CD14-positive monocyte (primary cell): ENCODE measurements around the gene LIN37. TPM values are rescaled to one million over a fixed set of nuclear protein-coding genes. Genes with fewer than 3 reads are reported as not detected.

Experiments used
- DNase-seq, 3 donors: peaks; one replicate each; pipeline ENCODE4 v3.0.0-alpha.2; 2011 to 2022
- H2AFZ ChIP-seq: 2 replicates; pipeline ENCODE4 v1.6.0; 2012; ENCODE audit warnings: mild to moderate bottlenecking, low read depth, low read length, inconsistent platforms; ENCODE audit not compliant: insufficient read depth, poor library complexity, severe bottlenecking
- H3K27ac ChIP-seq, 2 donors: 1 replicate in 1 of 2; 2 replicates in 1 of 2; pipeline ENCODE4 v1.5.1; 2012 to 2013; ENCODE audit warnings: low read length in 2 of 2, control low read depth in 1 of 2, inconsistent platforms in 1 of 2, low read depth in 1 of 2, mild to moderate bottlenecking in 1 of 2
- H3K27me3 ChIP-seq, 2 donors: one replicate each; pipeline versions ENCODE4 v1.6.0 to v1.6.1; 2011 to 2013; ENCODE audit warnings: low read length in 2 of 2; ENCODE audit not compliant: control insufficient read depth in 2 of 2, insufficient read depth in 2 of 2
- H3K36me3 ChIP-seq, 2 donors: replicated peaks in 1 of 2; 1 replicate in 1 of 2; 2 replicates in 1 of 2; pipeline versions ENCODE4 v1.5.1 to v1.6.1; 2012 to 2013; ENCODE audit warnings: low read length in 2 of 2, control low read depth in 1 of 2, inconsistent platforms in 1 of 2, mild to moderate bottlenecking in 1 of 2; ENCODE audit not compliant: insufficient read depth in 2 of 2, control insufficient read depth in 1 of 2
- H3K4me1 ChIP-seq, 2 donors: 1 replicate in 1 of 2; 2 replicates in 1 of 2; pipeline versions ENCODE4 v1.5.1 to v1.6.1; 2012 to 2013; ENCODE audit warnings: low read length in 2 of 2, control low read depth in 1 of 2, inconsistent platforms in 1 of 2, mild to moderate bottlenecking in 1 of 2, moderate library complexity in 1 of 2; ENCODE audit not compliant: insufficient read depth in 2 of 2, control insufficient read depth in 1 of 2
- H3K4me2 ChIP-seq: replicated peaks from 2 replicates; pipeline ENCODE3; 2012; ENCODE audit warnings: low read length, moderate library complexity, mild to moderate bottlenecking; ENCODE audit not compliant: poor library complexity, severe bottlenecking; ENCODE audit errors: extremely low read depth
- H3K4me3 ChIP-seq, 3 experiments: fragments of 200-600 bp in 1 of 3; sonication (generic) in 1 of 3; replicated peaks in 1 of 3; 1 replicate in 2 of 3; 2 replicates in 1 of 3; pipeline ENCODE4 v1.5.1; 2011 to 2013; ENCODE audit warnings: low read length in 3 of 3, mild to moderate bottlenecking in 3 of 3, control low read depth in 2 of 3, low read depth in 2 of 3, inconsistent platforms in 1 of 3, moderate library complexity in 1 of 3
- H3K79me2 ChIP-seq: 2 replicates; pipeline ENCODE4 v1.6.0; 2012; ENCODE audit warnings: mild to moderate bottlenecking, control low read depth, inconsistent platforms, low read length, moderate library complexity; ENCODE audit not compliant: insufficient read depth
- H3K9ac ChIP-seq: 2 replicates; pipeline ENCODE4 v1.6.0; 2017; ENCODE audit warnings: low read length, mild to moderate bottlenecking; ENCODE audit not compliant: insufficient read depth, poor library complexity, severe bottlenecking
- H3K9me3 ChIP-seq, 2 donors: replicated peaks in 1 of 2; 1 replicate in 1 of 2; 2 replicates in 1 of 2; pipeline versions ENCODE4 v1.5.1 to v1.6.1; 2012 to 2013; ENCODE audit warnings: low read length in 2 of 2, control low read depth in 1 of 2; ENCODE audit not compliant: control insufficient read depth in 1 of 2, insufficient read depth in 1 of 2
- H4K20me1 ChIP-seq: 2 replicates; pipeline ENCODE4 v1.6.0; 2012; ENCODE audit warnings: mild to moderate bottlenecking, low read length, control low read depth, moderate library complexity; ENCODE audit not compliant: insufficient read depth
- H3K27ac Mint-ChIP-seq, 7 donors: one replicate each; pipeline ENCODE4 v1.8.0; 2020; ENCODE audit warnings: mild to moderate bottlenecking in 7 of 7, mixed read lengths in 7 of 7, moderate library complexity in 6 of 7, inconsistent platforms in 2 of 7
- H3K27me3 Mint-ChIP-seq, 3 donors: one replicate each; pipeline ENCODE4 v1.8.0; 2021 to 2022; ENCODE audit warnings: low read depth in 3 of 3, mild to moderate bottlenecking in 3 of 3, mixed read lengths in 3 of 3, moderate library complexity in 3 of 3, inconsistent platforms in 1 of 3
- H3K36me3 Mint-ChIP-seq, 2 donors: one replicate each; pipeline ENCODE4 v1.8.0; 2020; ENCODE audit warnings: mixed read lengths in 2 of 2, inconsistent platforms in 1 of 2, mild to moderate bottlenecking in 1 of 2
- H3K4me1 Mint-ChIP-seq: one replicate; pipeline ENCODE4 v1.8.0; 2020; ENCODE audit warnings: mild to moderate bottlenecking, mixed read lengths
- H3K4me3 Mint-ChIP-seq, 2 donors: one replicate each; pipeline ENCODE4 v1.8.0; 2020; ENCODE audit warnings: mild to moderate bottlenecking in 2 of 2, mixed read lengths in 2 of 2, moderate library complexity in 1 of 2
- H3K9me3 Mint-ChIP-seq, 7 donors: one replicate each; pipeline ENCODE4 v1.8.0; 2020 to 2022; ENCODE audit warnings: mixed read lengths in 7 of 7, mild to moderate bottlenecking in 6 of 7, moderate library complexity in 6 of 7, inconsistent platforms in 2 of 7
- WGBS: methylation state at CpG from one replicate; pipeline ENCODE4 v1.1.5; 2013; ENCODE audit warnings: missing lambda C conversion rate; ENCODE audit not compliant: insufficient coverage; 5-methylcytosine and 5-hydroxymethylcytosine counted together
- intact Hi-C, 2 donors: fragments of 100-400 bp; cut with micrococcal nuclease; formaldehyde crosslinking; loops; one replicate each; pipeline versions ENCODE4 v1.15.0 to v1.15.1; 2023
- polyA plus RNA-seq, 3 donors: library from polyadenylated mRNA; depleted of rRNA in 1 of 3; unstranded in 2 of 3; stranded (reverse) in 1 of 3; fragments of 300-500 nt in 2 of 3; fragments of >200 nt in 1 of 3; fragmentation: Illumina TruSeq in 2 of 3; gene quantifications; 1 replicate in 2 of 3; 2 replicates in 1 of 3; pipeline ENCODE4 v1.2.3, GENCODE V29; 2012 to 2021
- TF ChIP-seq, protein P1 (sequence below): fragments of 200-600 bp; IDR thresholded peaks from one replicate; pipeline ENCODE4 v1.8.0; 2022; ENCODE audit warnings: antibody characterized with exemption, mild to moderate bottlenecking

The LIN37 gene
- polyA plus RNA-seq, 3 donors, result 5.6 to 28.6 (median 7.2) TPM

DNA sequence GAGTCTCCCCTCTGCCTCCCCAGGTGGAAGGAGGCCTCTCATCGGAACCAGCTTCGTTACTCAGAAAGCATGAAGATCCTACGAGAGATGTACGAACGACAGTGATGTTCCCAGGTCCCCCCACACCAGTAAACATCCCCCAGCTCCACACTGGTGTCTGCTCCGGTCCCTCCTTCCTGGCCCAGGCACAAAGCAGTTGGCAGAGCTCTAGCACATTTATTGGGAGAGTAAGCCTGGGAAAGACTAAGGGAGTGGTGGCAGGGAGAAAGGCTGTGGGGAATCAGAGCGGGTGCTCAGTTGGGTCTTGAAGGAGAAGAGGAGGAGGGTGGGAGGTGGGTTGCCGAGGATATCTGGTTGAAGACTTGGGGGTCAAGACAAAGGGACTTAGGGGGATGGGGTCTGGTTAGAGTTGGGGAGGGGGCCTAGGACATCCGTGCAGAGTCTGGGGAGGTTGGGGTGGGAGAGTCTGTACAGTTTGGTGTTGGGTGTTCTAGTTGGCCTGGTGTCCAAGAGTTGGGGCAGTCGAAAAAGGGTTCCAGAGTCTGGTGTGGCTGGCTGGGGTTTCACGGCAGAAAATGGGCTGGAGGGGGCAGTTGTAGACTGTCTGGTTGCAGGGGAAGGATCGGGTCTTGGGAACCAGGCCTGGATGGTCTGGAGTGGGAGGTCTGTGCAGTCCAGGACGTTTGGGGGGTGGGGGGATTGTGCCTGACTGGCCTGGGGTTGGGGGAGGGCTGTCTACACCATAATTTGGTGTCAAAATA lies 6.2 kb downstream of the LIN37 start:
- H3K4me1 ChIP-seq, result peaks cover 29 to 45% of the 10 kb centered on the region in 2 donors
- no peak overlapping the region for H2AFZ ChIP-seq
- Mint-ChIP-seq H3K4me1 (peaks cover 37% of the 10 kb centered on the region), H3K27me3 (peaks cover 18 to 32% (median 25%) of the 10 kb centered on the region in 3 donors), H3K27ac (peak overlapping the region in 3 of 7 donors; percentile 39 to 72 (median 44)), H3K4me3 (peak overlapping the region in 1 of 2 donors; percentile 85), H3K9me3 (peaks cover 0 to 8% (median 3%) of the 10 kb centered on the region in 7 donors), H3K36me3 (peaks cover 34 to 39% of the 10 kb centered on the region in 2 donors)
- peaks cover 12% of the 10 kb centered on the region for H4K20me1 ChIP-seq
- H3K27me3 ChIP-seq, result peaks cover 9 to 21% of the 10 kb centered on the region in 2 donors
- no peak overlapping the region for H3K4me2 ChIP-seq
- no peaks in the 10 kb centered on the region for H3K9me3 ChIP-seq
- no peak for DNase-seq
- peaks cover 12% of the 10 kb centered on the region for H3K79me2 ChIP-seq
- peak overlapping the region in 1 of 3 experiments; percentile 100 for H3K4me3 ChIP-seq
- intact Hi-C loops, result loop anchor here in 1 of 2 donors (5.0 to 10.0 kb wide), 2 partner anchors 258 to 360 kb away; partner anchors contain the start of genes ALKBH6, OVOL3, POLR2I and TBCB
- no peak overlapping the region for H3K27ac ChIP-seq
- peaks cover 25 to 30% of the 10 kb centered on the region in 2 donors for H3K36me3 ChIP-seq
- TF ChIP-seq, protein P1, sequence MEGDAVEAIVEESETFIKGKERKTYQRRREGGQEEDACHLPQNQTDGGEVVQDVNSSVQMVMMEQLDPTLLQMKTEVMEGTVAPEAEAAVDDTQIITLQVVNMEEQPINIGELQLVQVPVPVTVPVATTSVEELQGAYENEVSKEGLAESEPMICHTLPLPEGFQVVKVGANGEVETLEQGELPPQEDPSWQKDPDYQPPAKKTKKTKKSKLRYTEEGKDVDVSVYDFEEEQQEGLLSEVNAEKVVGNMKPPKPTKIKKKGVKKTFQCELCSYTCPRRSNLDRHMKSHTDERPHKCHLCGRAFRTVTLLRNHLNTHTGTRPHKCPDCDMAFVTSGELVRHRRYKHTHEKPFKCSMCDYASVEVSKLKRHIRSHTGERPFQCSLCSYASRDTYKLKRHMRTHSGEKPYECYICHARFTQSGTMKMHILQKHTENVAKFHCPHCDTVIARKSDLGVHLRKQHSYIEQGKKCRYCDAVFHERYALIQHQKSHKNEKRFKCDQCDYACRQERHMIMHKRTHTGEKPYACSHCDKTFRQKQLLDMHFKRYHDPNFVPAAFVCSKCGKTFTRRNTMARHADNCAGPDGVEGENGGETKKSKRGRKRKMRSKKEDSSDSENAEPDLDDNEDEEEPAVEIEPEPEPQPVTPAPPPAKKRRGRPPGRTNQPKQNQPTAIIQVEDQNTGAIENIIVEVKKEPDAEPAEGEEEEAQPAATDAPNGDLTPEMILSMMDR, result no peak
- no peak overlapping the region for H3K9ac ChIP-seq
- WGBS, result 93% methylated on average over 7 of the region's 13 CpGs

DNA sequence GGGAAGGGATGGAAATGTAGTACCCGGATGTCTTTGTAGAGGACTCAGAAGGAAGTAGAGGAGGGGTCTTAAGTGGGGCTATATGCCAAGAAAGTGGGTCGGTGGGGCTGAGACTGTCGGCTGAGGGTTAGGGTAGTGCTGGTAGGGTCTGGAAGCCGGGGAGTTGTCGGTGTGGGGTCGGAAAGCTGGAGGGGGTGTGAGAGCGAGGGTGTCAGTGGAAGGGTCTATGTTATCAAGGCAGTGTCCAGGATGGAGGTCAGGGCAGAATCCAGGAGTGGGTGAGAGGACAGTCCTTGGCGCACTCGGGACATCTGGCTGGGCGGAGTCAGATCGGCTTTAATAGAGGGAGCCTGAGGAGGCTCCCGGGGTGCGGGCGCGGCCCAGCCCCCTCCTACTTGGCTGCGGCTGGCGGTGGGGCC lies 6.8 kb downstream of the LIN37 start:
- H3K27me3 Mint-ChIP-seq, result peaks cover 18 to 33% (median 25%) of the 10 kb centered on the region in 3 donors
- Histone ChIP-seq H3K27me3 (peaks cover 9 to 21% of the 10 kb centered on the region in 2 donors), H3K36me3 (peaks cover 26 to 30% of the 10 kb centered on the region in 2 donors), H3K9ac (no peak overlapping the region), H2AFZ (no peak overlapping the region), H3K4me3 (peak overlapping the region in 1 of 3 experiments; percentile 100), H3K4me1 (peaks cover 29 to 41% of the 10 kb centered on the region in 2 donors), H3K9me3 (no peaks in the 10 kb centered on the region), H4K20me1 (peaks cover 12% of the 10 kb centered on the region), H3K79me2 (peaks cover 12% of the 10 kb centered on the region), H3K4me2 (peak overlapping the region; percentile 93), H3K27ac (no peak overlapping the region)
- peak overlapping the region; percentile 47 to 85 for H3K4me3 Mint-ChIP-seq
- H3K36me3 Mint-ChIP-seq, result peaks cover 34 to 42% of the 10 kb centered on the region in 2 donors
- TF ChIP-seq, protein P1, result no peak
- WGBS, result 77% methylated on average over 16 of the region's 17 CpGs
- peaks cover 34% of the 10 kb centered on the region for H3K4me1 Mint-ChIP-seq
- H3K9me3 Mint-ChIP-seq, result peaks cover 0 to 8% (median 3%) of the 10 kb centered on the region in 7 donors
- H3K27ac Mint-ChIP-seq, result peak overlapping the region in 1 of 7 donors; percentile 2
- DNase-seq, result no peak
- intact Hi-C loops, result loop anchor here in 1 of 2 donors (5.0 to 10.0 kb wide), 2 partner anchors 257 to 360 kb away; partner anchors contain the start of genes ALKBH6, OVOL3, POLR2I and TBCB
